K562 (cell line): ENCODE data around the gene STIM1. TPM values are rescaled to one million over a fixed set of nuclear protein-coding genes. Genes with fewer than 3 reads are reported as not detected.

Experiments used
- RBM34 ChIP-seq: fragments of 200-400 bp; formaldehyde crosslinking; IDR thresholded peaks from 2 replicates; pipeline ENCODE4 v1.6.1; 2018; ENCODE audit warnings: low read length, borderline replicate concordance; ENCODE audit not compliant: insufficient read depth
- XRCC5 ChIP-seq: fragments of 200-400 bp; formaldehyde crosslinking; IDR thresholded peaks from 2 replicates; pipeline ENCODE4 v1.6.1; 2017; ENCODE audit warnings: low read depth, mild to moderate bottlenecking, low read length
- ZKSCAN3 ChIP-seq: fragments of 250-450 bp; sonication (Bioruptor Pico); IDR thresholded peaks from 2 replicates; pipeline ENCODE4 v1.4.0; 2020
- polyA plus RNA-seq, 8 experiments: library from polyadenylated mRNA; depleted of rRNA in 4 of 8; stranded (reverse) in 5 of 8; unstranded in 3 of 8; fragments of >200 nt; fragmentation: Nextera tagmentation in 2 of 8; fragmentation: Illumina TruSeq in 1 of 8; extraction: Ambion mirVana in 2 of 8; extraction: Trizol in 1 of 8; gene quantifications; 2 replicates each; pipeline versions ENCODE4 v1.2.1 to v1.2.3, GENCODE V29; 2011 to 2014; ENCODE audit warnings: inconsistent platforms in 1 of 8, missing spikeins in 1 of 8
- total RNA-seq, 7 experiments: library from RNA; depleted of rRNA in 6 of 7; stranded (reverse); fragments of >200 nt in 6 of 7; fragmentation: Illumina TruSeq in 2 of 7; extraction: Trizol in 2 of 7; gene quantifications; 2 replicates each; pipeline versions ENCODE4 v1.2.1 to v1.2.3, GENCODE V29; 2011 to 2021; ENCODE audit warnings: low replicate concordance in 1 of 7
- TF ChIP-seq, protein P1 (sequence below), 3 experiments: fragments of 200-800 bp in 1 of 3; fragments of 250-450 bp in 1 of 3; fragments of 450-650 bp in 1 of 3; sonication (Bioruptor Pico) in 1 of 3; sonication (Bioruptor generic) in 1 of 3; formaldehyde crosslinking in 1 of 3; IDR thresholded peaks; 2 replicates each; pipeline versions ENCODE4 v1.6.1 to v1.8.0; 2016 to 2022; ENCODE audit warnings: mild to moderate bottlenecking in 2 of 3, missing genetic modification characterization in 2 of 3, missing compliant biosample characterization in 1 of 3, moderate library complexity in 1 of 3
- TF ChIP-seq, protein P2 (sequence below): fragments of 450-650 bp; formaldehyde crosslinking; IDR thresholded peaks from 2 replicates; pipeline ENCODE4 v1.4.0; 2020; ENCODE audit warnings: mild to moderate bottlenecking
- TF ChIP-seq, protein P3 (sequence below): fragments of 450-650 bp; IDR thresholded peaks from 2 replicates; pipeline ENCODE4 v1.6.1; 2017; ENCODE audit warnings: antibody characterized with exemption, mild to moderate bottlenecking
- TF ChIP-seq, protein P4 (sequence below): sonication (generic); formaldehyde crosslinking; IDR thresholded peaks from 2 replicates; pipeline ENCODE4 v1.8.1; 2022; ENCODE audit warnings: missing genetic modification reagents

Gene STIM1
- total and polyA plus RNA-seq, 9 of the 15 experiments (the other 6 are each of a cell fraction or from before 2014, with no cell fraction given) = 7.7 to 50.5 (median 22.5) TPM

DNA sequence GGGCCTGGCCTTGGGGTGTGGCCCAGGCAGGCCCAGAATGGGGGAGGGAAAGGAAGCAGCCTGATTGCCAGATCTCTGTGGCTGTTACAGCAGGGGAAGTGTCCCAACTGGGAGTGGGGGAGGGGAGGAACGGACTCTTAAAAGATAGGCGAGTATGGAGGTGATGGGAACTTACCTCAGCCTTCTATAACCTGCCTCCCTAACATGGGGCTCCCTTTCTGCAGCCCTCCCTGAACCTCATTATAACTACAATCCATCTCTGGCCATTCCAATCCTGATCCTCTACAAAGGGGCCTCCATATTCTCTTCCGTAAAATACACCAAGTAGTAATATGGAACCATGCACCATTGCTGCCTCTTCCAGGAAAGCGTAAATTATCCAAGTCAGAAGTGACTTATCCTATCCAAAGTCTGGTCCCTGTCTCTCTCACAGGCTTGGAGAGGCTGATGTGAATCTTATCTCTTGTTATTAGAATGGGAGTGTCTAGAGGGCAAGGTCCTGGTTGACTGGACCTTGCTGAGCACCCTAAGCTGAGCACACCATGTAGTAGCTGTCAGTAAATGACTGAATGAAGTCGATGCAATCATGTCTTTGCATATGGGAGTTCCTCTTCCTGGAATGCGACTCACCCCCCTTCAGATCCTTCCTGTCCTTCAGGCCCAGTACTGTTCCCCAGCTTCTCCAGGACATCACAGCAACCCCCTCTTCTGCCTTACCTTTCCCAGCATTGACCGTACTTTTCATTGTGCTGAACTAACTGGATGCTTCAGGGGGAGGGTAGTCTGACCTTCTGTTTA lies 20.6 kb upstream of the STIM1 start (continued):
- TF ChIP-seq, protein P1, sequence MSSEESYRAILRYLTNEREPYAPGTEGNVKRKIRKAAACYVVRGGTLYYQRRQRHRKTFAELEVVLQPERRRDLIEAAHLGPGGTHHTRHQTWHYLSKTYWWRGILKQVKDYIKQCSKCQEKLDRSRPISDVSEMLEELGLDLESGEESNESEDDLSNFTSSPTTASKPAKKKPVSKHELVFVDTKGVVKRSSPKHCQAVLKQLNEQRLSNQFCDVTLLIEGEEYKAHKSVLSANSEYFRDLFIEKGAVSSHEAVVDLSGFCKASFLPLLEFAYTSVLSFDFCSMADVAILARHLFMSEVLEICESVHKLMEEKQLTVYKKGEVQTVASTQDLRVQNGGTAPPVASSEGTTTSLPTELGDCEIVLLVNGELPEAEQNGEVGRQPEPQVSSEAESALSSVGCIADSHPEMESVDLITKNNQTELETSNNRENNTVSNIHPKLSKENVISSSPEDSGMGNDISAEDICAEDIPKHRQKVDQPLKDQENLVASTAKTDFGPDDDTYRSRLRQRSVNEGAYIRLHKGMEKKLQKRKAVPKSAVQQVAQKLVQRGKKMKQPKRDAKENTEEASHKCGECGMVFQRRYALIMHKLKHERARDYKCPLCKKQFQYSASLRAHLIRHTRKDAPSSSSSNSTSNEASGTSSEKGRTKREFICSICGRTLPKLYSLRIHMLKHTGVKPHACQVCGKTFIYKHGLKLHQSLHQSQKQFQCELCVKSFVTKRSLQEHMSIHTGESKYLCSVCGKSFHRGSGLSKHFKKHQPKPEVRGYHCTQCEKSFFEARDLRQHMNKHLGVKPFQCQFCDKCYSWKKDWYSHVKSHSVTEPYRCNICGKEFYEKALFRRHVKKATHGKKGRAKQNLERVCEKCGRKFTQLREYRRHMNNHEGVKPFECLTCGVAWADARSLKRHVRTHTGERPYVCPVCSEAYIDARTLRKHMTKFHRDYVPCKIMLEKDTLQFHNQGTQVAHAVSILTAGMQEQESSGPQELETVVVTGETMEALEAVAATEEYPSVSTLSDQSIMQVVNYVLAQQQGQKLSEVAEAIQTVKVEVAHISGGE (CRISPR knock-in tag; IDR thresholded peaks at IDR 0.05) = peak in 1 of 3 experiments; percentile 57; a peak in 1 of 6 replicates
- TF ChIP-seq, protein P2, sequence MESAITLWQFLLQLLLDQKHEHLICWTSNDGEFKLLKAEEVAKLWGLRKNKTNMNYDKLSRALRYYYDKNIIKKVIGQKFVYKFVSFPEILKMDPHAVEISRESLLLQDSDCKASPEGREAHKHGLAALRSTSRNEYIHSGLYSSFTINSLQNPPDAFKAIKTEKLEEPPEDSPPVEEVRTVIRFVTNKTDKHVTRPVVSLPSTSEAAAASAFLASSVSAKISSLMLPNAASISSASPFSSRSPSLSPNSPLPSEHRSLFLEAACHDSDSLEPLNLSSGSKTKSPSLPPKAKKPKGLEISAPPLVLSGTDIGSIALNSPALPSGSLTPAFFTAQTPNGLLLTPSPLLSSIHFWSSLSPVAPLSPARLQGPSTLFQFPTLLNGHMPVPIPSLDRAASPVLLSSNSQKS = no peak; the same call in 1 of the 2 replicates
- TF ChIP-seq, protein P3, sequence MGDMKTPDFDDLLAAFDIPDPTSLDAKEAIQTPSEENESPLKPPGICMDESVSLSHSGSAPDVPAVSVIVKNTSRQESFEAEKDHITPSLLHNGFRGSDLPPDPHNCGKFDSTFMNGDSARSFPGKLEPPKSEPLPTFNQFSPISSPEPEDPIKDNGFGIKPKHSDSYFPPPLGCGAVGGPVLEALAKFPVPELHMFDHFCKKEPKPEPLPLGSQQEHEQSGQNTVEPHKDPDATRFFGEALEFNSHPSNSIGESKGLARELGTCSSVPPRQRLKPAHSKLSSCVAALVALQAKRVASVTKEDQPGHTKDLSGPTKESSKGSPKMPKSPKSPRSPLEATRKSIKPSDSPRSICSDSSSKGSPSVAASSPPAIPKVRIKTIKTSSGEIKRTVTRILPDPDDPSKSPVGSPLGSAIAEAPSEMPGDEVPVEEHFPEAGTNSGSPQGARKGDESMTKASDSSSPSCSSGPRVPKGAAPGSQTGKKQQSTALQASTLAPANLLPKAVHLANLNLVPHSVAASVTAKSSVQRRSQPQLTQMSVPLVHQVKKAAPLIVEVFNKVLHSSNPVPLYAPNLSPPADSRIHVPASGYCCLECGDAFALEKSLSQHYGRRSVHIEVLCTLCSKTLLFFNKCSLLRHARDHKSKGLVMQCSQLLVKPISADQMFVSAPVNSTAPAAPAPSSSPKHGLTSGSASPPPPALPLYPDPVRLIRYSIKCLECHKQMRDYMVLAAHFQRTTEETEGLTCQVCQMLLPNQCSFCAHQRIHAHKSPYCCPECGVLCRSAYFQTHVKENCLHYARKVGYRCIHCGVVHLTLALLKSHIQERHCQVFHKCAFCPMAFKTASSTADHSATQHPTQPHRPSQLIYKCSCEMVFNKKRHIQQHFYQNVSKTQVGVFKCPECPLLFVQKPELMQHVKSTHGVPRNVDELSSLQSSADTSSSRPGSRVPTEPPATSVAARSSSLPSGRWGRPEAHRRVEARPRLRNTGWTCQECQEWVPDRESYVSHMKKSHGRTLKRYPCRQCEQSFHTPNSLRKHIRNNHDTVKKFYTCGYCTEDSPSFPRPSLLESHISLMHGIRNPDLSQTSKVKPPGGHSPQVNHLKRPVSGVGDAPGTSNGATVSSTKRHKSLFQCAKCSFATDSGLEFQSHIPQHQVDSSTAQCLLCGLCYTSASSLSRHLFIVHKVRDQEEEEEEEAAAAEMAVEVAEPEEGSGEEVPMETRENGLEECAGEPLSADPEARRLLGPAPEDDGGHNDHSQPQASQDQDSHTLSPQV = peak; percentile 72
- TF ChIP-seq XRCC5 = peak; percentile 70; the same call in 1 of the 2 replicates
- no peak for TF ChIP-seq ZKSCAN3 (CRISPR knock-in tag)
- TF ChIP-seq RBM34 = no peak
- TF ChIP-seq, protein P4, sequence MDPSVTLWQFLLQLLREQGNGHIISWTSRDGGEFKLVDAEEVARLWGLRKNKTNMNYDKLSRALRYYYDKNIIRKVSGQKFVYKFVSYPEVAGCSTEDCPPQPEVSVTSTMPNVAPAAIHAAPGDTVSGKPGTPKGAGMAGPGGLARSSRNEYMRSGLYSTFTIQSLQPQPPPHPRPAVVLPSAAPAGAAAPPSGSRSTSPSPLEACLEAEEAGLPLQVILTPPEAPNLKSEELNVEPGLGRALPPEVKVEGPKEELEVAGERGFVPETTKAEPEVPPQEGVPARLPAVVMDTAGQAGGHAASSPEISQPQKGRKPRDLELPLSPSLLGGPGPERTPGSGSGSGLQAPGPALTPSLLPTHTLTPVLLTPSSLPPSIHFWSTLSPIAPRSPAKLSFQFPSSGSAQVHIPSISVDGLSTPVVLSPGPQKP (CRISPR knock-in tag) = no peak
